Tibial nerve (tissue), 4 donors: ENCODE measurements around the gene TTC24.

Experiments used
- EP300 ChIP-seq, 2 donors: sonication (generic); formaldehyde crosslinking; IDR thresholded peaks; one replicate each; pipeline ENCODE4 v1.6.1; 2017; ENCODE audit warnings: antibody characterized with exemption in 2 of 2, mild to moderate bottlenecking in 1 of 2
- POLR2A ChIP-seq, 2 donors: fragments of 450-650 bp; IDR thresholded peaks; one replicate each; pipeline ENCODE4 v1.6.1; 2017; ENCODE audit warnings: antibody characterized with exemption in 2 of 2, mild to moderate bottlenecking in 2 of 2, moderate library complexity in 2 of 2
- TF ChIP-seq, protein P1 (sequence below), 5 experiments: fragments of 200-600 bp in 3 of 5; fragments of 450-650 bp in 2 of 5; sonication (generic) in 3 of 5; IDR thresholded peaks; one replicate each; pipeline ENCODE4 v1.5.1; 2016 to 2019; ENCODE audit warnings: antibody characterized with exemption in 5 of 5, mild to moderate bottlenecking in 3 of 5, moderate library complexity in 2 of 5

GRCh38 chr1:156543066-156543465, 36.5 kb upstream of the TTC24 start:
- TF ChIP-seq EP300 (IDR thresholded peaks at IDR 0.05) (no peak), POLR2A (IDR thresholded peaks at IDR 0.05) (no peak)
- TF ChIP-seq, protein P1, sequence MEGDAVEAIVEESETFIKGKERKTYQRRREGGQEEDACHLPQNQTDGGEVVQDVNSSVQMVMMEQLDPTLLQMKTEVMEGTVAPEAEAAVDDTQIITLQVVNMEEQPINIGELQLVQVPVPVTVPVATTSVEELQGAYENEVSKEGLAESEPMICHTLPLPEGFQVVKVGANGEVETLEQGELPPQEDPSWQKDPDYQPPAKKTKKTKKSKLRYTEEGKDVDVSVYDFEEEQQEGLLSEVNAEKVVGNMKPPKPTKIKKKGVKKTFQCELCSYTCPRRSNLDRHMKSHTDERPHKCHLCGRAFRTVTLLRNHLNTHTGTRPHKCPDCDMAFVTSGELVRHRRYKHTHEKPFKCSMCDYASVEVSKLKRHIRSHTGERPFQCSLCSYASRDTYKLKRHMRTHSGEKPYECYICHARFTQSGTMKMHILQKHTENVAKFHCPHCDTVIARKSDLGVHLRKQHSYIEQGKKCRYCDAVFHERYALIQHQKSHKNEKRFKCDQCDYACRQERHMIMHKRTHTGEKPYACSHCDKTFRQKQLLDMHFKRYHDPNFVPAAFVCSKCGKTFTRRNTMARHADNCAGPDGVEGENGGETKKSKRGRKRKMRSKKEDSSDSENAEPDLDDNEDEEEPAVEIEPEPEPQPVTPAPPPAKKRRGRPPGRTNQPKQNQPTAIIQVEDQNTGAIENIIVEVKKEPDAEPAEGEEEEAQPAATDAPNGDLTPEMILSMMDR (IDR thresholded peaks at IDR 0.05) = no peak
